Measurements from ENCODE around the gene PRKX.
"Not testable (repeated sequence)": the region's sequence is repeated elsewhere in the genome, so short reads cannot be mapped to it uniquely, and the experiment has no call there.

Gene PRKX

DNA sequence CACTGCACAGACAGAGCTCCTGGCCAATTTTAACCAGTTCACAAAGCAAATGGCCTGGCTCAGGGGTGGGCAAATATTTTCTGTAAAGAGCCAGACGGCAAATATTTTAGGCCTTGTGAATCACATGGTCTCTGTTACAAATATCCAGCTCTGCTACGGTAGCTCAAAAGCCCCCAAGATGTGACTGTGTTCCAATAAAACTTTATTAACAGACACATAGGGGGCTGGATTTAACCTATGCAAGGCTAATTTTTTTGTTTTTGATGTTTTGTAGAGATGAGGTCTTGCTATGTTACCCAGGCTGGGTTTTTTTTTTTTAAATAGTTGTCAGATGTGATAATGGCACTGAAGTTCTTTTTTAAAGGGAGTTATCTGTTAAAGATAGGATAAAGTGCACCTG, 65.4 kb downstream of the PRKX start:
- no peak for DNase-seq

DNA sequence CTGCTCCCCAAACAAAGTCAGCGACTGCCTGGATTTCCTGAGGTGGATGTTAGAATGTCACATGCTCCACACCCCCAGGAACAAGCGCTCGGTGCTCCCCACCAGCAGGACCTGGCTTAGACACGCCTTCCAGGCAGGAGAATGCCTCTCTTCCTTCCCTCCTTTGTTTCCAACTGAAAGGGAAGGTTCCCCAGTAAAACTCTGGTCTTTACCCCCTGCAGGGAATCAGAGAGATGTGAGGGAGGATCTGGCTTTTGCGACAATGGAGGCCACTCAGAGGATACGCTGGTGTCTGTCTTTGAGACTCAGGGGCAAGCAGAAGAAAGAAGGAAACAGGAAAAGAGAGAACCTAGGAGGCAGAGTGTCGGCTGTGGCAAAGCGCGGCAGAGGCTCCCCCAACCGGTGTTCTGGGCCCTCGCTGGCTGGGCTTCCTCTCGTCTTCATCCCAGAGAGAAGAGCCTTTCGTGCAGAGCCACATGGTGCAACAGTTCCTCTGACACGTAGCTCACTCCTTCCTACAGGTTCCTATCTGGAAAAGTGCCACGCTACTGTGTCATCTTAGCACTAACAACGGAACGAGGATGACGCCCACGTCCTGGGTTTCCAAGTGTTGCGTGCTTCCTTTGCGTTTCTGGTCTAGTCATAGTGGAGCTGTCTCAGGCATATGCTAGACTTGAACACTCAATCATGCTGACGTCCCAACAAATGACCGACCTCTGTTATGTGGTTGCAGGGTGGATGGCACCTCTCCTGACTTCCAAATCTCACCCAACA, 73.4 kb downstream of the PRKX start:
- not testable (repeated sequence) for DNase-seq

DNA sequence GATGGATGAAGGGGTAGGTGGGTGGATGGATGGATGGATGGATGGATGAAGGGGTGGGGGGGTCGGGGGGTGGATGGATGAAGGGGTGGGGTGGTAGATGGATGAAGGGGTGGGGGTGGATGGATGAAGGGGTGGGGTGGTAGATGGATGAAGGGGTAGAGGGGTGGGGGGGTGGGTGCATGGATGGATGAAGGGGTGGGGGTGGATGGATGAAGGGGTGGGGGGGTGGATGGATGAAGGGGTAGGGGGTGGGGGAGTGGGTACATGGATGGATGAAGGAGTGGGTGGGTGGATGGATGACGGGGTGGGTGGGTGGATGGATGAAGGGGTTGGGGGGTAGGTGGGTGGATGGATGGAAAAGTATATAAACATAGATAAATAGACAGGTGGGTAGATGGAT, 74.2 kb downstream of the PRKX start:
- no peak for DNase-seq

DNA sequence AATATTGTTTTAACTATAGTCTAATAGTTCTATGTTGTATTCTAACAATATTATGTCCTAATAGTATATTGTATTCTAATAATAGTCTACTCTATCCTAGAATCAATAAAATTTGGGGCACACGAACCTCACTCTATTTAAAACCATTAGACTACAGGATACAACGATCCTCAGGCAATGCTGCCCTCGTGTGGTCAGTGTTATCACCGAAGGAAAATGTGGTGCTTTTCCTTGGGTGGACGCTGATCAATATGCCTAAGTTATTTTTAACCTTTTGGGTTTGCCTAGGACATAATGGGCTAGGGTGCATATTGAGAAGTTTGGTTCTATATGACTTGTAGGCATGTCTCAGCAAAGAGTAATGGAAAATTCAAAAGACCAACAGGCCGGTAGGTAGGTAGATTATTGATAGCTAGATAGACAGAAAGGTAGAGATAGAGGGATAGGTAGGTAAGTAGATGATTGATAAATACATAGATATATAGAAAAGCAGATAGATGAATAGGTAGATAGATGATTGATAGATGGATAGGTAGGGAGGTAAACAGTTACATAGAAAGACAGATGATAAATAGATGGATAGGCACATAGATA, 75.1 kb downstream of the PRKX start:
- peak; percentile 16 for DNase-seq

DNA sequence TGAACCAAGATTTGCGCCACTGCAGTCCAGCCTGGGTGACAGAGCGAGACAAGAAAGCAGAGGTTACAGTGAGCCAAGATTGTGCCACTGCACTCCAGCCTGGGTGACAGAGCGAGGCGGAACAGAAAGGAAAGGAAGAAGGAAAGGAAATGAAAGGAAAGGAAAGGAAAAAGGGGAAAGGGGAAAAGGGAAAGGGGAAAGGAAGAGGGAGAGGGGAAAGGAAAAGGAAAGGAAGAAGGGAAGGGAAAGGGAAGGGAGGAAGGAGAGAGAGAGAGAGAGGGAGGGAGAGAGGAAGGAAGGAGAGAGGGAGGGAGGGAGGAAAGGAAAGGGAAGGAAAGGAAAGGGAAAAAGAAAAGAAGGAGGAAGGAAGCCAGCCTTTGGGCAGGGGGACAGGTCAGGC, 76.6 kb downstream of the PRKX start:
- no peak for DNase-seq

DNA sequence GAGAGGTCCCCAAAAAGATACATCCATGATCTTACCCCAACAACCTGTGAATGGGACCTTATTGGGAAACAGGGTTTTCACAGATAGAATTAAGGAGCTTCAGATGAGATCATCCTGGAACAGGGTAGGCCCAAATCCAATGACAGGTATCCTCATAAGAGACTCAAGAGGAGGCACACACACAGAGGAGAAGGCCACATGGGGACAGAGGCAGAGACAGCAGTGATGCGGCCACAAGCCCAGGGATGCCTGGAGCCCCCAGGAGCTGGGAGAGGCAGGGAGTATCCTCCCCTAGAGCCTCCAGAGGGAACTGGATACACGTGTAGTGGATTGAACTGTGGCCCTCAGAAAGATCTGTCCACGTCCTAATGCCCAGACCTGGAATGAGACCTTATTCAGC, 82.3 kb downstream of the PRKX start:
- DNase-seq: no peak

DNA sequence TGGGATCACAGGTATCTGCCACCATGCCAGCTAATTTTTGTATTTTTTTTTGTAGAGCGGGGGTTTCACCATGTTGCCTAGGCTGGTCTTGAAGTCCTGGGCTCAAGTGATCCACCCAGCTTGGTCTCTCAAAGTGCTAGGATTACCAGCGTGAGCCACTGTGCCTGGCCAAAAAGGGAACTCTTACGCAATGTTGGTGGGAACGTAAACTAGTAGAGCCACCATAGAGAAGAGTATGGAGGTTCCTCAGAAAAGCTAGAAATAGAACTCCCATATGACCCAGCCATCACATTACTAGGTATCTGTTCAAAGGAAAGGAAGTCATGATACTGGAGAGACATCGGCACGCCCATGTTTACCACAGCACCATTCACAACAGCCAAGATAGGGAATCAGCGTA, 85.9 kb downstream of the PRKX start:
- DNase-seq: no peak

DNA sequence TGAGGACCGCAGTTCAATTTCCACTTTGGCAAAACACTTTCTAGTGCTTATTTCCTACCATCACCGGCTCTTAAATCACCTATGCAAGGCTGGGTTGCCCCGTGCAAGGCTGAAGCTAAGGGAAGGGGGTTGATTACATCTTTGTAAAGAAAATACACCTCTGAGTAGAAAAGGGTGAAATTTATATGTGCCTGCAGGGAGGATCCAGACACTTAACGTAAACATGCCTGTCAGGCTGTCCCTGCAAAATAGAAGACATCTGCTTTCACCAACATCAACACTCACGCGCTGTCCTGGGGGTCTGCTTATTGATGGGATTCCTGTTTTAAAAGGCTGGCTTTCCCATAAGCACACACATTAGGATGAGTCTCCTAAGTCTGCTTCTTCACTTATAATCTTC, 92.0 kb downstream of the PRKX start:
- DNase-seq: no peak

DNA sequence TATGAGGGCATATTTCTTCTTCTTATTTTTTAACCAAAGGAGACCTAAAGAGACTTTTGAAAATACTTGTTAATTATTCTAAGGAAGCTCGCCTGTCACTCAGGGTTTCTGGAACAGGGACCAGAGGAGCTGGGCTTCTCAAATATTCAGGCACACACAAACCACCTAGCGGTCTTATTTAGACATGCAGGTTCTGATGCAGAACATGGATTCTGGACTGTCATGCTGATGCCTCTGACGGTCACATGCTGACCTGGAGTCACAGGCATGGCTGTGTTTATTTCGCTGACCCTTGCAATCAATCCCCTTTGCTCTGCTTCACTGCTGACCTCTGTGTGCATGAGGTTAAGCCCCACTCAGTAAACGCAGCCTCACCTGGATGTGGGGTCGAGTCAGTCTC, 101.7 kb downstream of the PRKX start:
- not testable (repeated sequence) for DNase-seq

DNA sequence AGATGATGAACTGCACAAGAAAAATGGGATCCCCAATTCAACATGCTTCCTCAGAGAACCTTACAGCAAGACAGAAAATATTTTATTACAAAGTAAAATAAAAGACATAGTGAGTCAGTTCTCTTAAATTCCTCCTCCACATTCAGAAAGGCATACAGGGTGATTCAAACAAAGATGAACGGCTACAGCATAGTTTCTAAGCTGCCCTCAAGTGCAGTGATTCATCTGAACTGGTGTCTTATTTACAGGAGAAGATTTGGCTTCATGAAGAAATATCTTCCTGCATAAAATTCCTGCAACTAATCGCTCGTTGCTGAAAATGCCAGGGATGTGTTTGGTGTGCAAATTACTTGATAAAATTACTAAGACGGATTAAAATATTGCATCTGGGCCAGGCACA, 103.6 kb downstream of the PRKX start:
- no peak for DNase-seq

DNA sequence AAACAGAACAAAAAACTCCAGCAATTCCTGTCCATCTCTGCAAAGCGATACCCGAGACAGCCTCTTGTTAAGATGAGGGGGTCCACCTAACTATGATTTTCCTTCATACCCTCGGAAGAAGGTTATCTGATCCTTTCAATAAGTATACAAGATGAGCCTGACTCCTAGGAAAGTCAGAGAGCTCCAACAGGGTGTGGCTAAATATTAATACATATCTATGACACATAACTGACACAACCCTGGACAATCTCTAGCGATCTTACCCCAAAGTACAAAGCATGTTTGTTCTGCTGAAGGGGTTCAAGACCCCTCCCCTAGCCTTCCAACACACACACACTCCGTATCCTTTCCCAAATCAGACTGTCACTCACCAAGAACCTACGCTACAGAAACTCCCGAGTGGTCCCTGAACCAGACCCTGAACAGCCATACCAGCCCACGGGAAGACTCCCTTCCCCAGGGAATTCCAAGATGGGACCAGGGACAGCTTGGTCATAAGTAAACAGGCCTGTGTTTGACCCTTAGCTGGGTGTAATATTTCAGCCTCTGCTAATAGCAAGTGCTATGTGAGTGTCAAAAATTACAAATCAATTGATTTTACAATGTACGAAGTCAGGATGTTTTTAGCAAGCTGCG, 110.3 kb downstream of the PRKX start:
- no peak for DNase-seq

DNA sequence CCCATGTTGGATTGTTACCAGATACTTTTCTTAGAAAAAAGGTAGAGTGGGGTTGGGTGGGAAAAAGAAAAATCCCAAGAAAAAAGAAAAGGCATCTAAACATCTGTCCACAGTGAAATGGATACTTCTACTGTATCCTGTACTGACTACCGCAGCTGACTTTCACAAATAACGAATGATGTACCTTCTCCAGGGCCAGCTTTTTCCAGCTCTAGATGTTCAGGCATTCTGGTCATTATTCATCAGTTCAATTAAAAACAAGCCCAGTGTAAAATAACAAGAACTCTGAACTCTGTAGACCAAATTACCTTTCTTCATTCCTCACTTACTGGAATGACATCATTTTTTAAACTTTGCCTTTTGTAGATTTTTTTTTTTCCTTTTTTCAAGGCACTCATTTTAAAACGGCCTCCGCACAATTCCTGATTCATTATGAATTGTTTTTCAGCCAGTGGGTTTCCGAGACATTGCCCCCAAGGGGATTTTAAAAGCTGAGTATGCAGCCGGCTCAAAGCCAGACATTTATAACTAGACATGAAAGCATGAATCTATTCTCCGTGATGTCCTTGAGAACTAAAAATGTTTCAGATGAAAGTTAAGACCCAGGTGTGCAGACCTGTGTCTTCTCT, 113.5 kb downstream of the PRKX start:
- no peak for DNase-seq

DNA sequence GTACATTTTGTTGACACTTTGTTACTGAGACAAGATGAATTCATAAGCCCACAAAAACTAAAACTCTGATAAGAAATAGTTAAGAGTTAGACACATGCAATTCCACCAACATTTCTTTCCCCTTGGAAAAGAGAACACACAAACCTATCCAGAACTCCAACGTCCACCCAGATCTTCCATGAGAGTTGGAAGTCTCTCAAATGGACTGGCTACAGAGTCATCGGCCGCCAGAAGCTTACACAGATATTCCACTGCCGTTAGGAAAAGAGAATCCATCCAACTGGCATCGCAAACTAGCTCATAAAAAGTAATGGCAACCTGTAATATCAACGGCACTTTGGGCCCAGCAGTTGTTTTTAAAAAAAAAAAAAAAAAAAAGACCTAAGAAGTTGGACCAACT, 114.7 kb downstream of the PRKX start:
- DNase-seq: no peak

DNA sequence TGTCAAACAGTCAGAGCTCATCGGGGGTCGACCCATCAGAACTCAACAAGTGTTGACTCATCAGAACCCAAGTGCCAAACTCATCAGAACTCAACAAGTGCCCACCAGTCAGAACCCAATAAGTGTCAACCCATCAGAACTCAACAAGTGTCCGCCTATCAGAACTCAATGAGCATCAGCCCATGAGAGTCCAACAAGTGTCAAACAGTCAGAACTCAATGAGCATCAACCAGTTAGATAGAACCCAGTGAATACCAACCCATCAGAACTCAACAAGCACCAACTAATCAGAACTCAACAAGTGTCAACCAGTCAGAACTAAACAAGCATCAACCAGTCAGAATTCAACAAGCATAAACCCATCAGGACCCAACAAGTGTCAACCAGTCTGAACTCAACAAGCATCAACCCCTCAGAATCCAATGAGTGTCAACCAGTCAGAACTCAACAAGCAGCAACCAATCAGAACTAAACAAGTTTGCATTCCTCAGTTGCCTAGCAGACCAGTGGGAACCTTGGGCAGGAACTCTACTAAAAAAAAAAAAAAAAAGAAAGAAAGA, 115.3 kb downstream of the PRKX start:
- DNase-seq: no peak

DNA sequence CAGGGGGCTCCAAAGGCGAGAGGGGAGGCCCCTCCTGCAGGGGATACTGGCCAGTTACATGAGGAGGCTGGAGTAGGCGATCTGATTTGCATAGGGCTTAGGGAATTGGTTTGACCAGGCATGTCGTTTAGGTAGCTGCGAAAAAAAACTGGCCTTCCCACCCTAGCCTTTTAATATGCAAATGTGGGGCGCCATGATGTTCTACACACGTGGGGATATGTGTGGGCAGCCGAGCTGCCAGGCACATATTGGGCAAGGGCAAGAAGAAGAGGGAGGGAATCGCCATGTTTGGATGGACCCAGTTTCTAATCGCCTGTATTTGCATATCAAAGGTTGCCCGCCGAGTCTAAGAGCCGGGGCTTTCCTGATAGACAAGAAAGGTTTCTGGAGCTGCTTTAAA, 121.3 kb downstream of the PRKX start:
- DNase-seq: no peak

DNA sequence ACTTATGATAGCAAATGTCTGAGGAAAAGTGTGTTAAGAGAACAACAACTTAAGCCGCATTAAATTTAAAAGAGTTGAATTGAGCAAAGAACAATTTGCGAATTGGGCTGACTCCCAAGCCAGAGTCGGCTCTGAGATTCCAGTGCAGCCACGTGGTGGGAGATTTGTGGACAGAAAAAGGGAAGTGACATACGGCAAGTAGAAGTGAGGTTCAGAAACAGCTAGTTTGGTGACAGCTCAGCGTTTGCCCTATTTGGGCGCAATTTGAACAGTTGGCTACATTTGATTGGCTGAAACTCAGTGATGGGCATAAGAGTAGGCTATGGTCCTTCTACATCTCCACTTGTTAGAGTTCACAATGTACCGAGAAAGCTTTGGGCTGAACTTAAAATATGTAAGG, 124.0 kb downstream of the PRKX start:
- DNase-seq: no peak

DNA sequence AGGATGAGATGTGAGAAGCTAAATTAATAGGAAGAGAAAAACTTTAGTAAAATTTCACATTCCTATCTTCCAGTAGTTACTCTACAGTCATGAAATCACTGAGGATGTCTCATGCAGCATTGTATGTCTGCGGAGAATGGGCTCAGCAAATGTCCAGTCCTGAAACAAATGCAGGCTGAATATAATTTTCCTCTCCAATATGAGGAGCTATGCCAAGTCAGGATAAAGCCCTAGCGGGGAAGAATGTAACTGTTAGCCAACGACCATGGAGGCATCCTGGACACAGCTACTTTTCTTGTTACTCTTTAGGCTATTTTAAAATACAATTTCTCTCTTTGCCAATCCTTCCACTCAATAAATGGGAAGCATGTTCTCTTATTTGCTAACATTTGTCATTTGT, 127.7 kb downstream of the PRKX start:
- DNase-seq: peak; percentile 6

DNA sequence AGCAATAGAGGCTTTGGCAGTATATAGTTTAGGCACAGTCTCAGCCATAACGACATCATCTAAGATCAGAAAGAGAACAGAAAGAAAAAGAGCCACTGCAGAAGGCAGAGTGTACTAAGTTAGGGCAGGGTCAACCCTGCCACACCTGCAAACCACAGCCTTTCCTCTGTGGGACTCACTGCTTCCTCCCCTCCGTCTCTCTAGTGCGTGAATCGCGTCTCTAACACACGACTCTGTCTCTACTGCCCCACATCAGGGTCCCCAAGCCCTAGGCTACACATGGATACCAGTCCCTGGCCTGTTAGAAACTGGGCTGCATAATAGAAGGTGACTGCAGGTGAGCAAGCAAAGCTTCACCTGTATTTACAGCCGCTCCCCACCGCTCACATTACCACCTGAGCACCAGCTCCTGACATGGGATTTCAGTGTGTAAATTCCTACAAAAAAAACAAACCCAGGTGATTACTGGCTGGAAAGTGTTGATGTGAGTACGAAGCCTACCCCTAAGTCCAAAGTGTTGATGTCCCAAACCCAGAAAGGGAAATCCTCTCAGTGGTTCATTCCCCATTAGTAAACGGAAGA, 128.9 kb downstream of the PRKX start:
- no peak for DNase-seq

DNA sequence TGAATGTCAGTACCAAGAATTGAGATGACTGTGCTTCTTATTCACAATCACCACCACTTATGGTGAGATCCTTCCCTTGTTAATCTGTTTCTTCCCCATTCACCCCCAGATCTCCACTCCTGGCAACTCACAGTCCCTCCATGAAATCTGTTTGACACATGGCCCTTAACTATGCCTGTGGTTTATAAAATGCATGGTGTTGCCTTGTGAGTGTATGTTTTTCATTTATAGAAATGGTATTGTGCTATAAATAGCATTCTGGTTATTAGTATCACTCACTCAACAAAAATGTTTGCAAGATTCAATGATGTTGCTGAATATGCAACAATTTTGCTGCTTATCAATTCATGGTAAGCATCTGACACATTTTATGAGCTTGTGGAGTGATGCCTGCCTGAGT, 131.0 kb downstream of the PRKX start:
- DNase-seq: no peak

DNA sequence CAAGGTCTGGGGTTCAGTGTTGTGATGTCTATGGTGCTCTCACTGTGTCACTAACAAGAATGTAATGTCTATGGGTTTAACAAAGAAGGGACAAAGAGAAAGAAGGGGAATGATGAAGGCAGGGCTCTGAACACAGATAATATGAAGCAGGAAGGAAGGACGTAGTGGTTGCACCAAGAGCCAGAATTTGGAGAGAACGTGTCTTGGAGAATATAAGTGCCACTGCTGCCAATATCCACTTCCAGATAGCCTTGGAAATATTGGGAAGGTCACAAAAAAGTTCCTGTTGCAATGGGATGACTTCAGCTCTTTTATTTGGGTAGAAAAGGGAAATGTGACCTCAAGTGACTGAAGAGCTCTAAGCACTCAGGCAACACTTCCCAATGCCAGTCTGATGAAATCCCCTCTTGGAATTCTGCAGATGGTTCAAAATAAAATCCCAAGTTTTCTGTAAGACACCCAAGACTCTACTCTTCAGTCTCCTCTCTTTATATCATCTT, 131.8 kb downstream of the PRKX start:
- DNase-seq: no peak

DNA sequence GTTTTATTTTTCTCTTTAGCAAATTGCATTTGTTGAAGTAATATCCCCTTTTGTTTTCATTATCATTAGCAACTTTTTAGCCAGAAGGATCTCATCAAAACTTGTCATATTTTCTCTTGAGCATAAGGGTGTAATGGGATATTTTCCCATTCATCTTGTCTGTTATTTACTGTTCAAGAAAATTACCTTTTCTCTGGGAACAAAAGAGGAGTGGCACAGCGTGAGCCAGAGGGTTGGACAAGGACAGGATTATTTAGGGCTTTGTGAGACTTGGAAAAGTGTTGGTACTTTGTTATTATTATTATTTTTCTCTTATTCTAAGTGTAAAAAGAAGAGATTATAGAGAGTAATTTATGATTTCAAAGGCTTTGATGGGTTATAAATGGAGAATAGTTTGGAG, 135.9 kb downstream of the PRKX start:
- no peak for DNase-seq

DNA sequence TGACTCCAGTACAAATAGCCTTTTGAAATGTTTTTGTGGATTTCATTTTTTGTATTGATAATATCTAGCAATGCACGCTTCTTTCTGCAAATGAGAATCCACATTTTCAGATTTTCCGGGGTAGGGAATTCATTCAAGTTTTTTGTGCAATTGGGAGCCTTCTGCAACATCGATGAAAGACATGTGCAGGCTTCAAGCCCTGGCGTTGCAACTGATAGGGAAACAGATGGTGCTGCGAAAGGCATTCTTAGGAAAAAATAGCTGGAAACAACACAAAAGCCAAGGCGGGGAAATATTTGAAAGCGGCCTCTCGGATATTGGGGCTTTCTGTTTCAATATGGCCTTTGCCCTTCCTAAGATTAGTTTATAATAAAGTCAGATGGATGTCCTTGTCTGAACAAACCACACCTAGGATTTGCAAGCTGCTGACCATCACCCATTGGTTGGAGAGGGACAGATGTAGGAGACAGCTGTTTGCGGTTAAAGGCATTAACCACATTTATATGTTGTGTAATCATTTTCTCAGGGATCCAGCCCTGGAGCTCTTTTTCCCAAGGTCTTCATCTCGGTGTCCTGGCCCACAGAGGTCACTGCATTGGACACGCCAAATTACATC, 136.5 kb downstream of the PRKX start:
- DNase-seq: no peak

DNA sequence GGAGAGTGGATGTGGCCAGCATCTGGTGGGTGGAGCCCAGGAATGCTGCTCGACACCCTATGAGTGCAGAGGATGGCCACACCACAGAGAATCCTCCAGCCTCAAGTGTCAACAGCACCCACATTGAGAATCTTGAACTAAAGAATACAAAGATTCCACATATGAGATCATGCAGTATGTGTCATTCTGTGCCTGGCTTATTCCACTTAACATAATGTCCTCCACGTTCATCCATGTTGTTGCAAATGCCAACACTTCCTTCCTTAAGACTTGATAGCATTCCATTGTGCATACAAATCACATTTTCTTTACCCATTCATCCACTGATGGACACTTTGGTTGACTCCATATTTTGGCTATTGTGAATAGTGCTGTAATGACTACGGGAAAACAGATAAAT, 145.8 kb downstream of the PRKX start:
- DNase-seq: no peak

All from NCI-H1092 (cell line).